Right ventricle myocardium superior (tissue), 1 donor: ENCODE results near the gene FLRT1. TPM values are rescaled to one million over a fixed set of nuclear protein-coding genes. Genes with fewer than 3 reads are reported as not detected.

Source experiments
- ATAC-seq: fragments of 200-7000 bp; cut with Tn5 transposase; one replicate; pipeline ENCODE4 v1.9.1; 2020; ENCODE audit warnings: mild to moderate bottlenecking; ENCODE audit not compliant: poor library complexity
- DNase-seq: peaks from one replicate; pipeline ENCODE4 v3.0.0-alpha.2; 2020
- intact Hi-C: fragments of 100-400 bp; cut with DNase I; formaldehyde crosslinking; loops from one replicate; pipeline ENCODE4 v1.11.2; 2022
- total RNA-seq: library from RNA; stranded (reverse); fragmentation: NEBNext Ultra II Directional; extraction: Animal tissue kit (Norgen Biotek cat#: 25700); gene quantifications from one replicate; pipeline ENCODE4 v1.2.1, GENCODE V29; 2021
- donor health status: DM: no; HTN: yes; CAD: no; lungs with severe emphysema.

The FLRT1 gene
- total RNA-seq, 1 donor from 2014 or later, result 0.35 TPM

DNA sequence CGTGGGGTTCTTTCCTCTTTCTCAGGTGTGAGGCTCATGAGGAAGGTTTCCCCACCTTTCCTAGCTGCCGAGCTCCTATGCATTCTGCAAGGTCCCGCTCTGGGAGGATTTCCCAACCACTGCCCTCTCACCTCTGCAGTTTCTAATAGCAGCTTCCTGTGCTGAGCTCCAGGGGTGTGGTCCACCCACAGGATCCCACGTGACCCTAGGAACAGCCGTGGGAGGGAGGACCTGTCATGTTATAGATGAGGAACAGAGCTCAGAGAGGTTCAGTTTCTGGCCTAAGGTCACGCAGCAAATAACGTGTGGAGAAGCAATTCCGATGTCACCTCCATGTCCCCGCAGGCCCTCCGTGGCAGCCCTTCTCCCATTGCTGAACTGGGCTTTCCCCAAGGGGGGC lies 38.5 kb downstream of the FLRT1 start:
- intact Hi-C loops, result no loop called here
- DNase-seq (no peak), ATAC-seq (no peak)

DNA sequence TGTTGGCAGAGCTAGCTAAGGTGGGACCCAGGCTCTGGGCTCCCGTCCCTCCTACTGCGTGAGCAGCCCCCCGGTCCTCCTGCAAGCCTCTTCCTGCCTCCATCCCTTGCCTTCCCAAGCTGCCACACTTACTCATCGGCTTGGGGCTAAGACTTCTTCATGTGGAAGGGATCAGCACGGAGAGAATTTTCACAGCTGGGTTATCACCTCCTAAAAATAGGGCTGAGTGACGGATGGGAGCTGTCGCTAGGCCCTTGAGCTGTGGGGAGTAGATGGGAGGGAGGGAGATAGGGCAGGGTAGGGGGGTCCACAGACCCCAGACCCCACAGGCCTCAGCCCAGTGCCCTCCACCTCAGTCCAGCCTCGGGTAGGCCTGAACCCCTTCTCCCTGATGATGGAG lies 41.0 kb downstream of the FLRT1 start:
- no peak for DNase-seq
- peak; percentile 55 for ATAC-seq
- intact Hi-C loops, result no loop called here

DNA sequence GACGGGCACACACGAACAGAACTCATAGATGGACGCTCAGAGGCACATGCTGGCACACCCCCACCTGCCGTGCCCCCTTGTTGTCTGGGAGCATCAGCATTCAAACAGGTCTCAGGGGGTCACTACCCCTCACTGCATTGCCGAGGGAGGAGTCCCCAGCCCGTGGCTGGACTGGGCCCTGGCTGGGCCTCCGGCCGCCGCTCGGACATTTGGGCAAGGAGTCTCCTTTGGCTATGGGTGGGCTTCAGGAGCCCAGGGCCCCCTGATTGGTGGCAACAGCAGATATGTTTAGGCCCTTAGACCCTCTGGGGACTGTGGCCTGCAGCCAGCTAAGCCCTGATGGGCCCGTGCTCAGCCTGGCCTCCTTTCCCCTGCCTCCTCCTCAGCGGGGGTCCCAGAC lies 41.9 kb downstream of the FLRT1 start:
- ATAC-seq (no peak), DNase-seq (no peak)
- intact Hi-C loops, result no loop called here

DNA sequence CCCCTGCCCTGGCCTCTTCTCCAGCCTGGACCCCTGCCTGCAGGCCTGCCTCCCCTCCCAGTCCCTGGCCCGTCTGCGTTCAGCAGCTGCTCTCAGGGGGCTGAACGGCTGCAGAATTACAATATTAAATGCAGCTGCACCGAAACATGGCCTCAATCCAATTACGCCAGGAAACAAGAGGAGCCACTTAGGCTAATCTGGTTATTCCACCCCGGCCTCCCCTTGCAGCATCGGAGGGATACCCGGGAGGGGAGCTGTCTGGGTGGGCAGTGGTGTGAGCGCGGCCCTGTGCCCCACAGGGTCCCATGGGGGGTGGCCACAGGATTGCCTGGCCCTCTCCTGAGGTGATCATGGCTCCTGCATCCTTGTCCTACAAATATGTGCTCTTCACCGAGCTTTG lies 42.6 kb downstream of the FLRT1 start:
- intact Hi-C loops, result no loop called here
- ATAC-seq, result peak; percentile 48
- DNase-seq, result no peak

DNA sequence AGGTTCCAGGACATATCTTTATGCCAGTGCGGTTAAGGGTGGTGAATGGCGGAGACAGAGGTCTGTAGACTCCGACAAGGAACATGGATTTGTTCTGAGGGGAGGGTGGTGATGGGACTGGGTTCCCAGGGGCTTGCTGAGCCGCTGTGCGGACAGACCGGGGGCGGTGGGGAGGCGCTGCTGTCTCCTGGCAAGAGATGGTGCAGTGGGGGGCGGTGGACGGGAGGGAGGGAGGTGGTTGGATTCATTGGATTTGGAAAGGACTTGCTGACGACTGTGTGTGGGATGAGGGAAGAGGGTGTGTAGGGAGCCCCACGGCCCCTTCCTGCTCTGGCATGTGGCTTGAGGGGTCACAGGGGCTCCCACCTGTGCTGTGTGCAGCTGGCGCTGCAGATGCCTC lies 43.2 kb downstream of the FLRT1 start:
- ATAC-seq (peak; percentile 3), DNase-seq (no peak)
- intact Hi-C loops, result no loop called here

DNA sequence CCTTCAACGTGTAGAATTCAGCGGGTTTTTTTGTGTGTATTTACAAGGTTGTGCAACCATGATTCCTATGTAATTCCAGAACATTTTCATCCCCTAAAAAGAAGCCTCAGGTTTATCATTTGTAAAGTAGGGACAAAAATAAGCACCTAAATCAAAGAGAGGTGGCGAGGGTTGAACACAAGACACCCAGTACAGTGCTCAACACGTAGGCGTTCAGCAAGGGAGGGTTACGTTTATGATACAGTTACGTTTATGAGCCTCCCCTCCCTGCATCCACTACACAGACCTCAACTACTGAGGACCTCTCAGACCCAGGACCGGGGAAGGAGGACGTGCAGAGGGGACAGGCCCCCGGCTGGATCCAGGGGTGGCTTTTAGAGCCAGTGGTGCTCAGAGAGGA lies 44.7 kb downstream of the FLRT1 start:
- DNase-seq (no peak), ATAC-seq (no peak)
- intact Hi-C loops, result no loop called here

DNA sequence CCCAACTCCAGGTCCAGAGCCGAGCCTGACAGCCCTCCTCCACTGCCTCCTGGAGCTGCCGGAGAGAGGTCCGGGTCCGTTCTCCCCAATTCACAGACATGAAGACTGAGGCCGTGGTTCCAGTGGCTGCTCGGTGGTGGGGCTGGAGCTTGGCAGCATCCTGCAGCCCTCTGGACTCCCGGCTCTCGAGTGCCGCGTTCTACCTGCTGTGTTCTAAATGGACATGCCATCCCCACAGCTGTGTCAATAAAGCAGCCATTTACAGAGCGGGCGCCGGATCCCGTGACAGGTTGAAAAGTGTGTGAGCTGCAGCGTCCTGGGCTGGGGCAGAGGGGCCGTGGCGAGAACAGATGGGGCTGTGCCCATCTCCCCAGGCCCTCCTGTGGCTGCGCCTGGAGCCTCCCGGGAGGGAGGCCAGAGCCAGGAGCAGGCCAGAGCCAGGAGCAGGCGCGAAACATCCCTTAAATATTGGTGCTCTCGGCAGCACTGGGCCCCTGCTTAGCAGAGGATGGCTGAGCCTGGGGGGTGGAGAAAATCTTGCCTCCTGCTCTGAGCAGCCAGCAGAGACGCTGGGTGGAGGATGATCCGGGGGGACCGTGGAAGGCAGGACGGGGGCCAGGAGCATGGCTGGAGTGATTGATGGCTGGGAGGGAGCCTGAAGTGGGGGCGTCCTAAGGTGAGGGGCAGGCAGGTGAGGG lies 46.2 kb downstream of the FLRT1 start:
- no peak for DNase-seq
- intact Hi-C loops, result no loop called here
- no peak for ATAC-seq

DNA sequence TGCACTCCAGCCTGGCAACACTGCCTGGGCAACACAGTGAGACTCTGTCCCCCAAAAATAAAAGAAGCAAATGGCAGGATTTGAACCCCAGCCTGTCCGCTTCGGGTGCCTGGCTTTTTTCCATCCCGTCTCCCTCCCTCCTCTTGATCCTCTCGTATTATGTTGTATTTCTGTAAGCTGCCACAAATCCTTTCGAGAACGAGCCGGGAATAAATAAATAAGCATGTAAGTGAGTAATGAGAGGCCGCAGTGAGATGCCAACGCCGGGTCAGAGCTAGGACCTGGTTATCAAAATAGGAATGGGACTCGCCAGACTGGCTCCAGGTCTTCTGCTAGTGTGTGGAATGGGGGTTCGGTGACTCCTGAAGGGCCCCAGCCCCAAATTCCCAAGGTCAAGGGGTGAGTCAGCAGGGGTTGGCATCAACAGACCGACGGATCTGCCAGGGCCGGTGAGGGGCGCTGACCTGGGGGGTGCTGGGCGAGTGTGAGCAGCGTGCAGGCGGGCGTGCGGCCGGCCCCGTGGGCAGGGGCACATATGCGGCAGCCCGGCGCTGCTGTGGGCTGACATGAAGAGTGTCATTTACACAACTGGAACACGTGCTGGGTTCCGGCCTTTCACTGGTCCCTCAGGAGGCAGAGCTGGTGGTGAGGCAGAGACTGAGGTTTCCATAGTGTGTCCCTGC lies 47.8 kb downstream of the FLRT1 start:
- intact Hi-C loops, result no loop called here
- no peak for DNase-seq
- ATAC-seq, result peak; percentile 3

DNA sequence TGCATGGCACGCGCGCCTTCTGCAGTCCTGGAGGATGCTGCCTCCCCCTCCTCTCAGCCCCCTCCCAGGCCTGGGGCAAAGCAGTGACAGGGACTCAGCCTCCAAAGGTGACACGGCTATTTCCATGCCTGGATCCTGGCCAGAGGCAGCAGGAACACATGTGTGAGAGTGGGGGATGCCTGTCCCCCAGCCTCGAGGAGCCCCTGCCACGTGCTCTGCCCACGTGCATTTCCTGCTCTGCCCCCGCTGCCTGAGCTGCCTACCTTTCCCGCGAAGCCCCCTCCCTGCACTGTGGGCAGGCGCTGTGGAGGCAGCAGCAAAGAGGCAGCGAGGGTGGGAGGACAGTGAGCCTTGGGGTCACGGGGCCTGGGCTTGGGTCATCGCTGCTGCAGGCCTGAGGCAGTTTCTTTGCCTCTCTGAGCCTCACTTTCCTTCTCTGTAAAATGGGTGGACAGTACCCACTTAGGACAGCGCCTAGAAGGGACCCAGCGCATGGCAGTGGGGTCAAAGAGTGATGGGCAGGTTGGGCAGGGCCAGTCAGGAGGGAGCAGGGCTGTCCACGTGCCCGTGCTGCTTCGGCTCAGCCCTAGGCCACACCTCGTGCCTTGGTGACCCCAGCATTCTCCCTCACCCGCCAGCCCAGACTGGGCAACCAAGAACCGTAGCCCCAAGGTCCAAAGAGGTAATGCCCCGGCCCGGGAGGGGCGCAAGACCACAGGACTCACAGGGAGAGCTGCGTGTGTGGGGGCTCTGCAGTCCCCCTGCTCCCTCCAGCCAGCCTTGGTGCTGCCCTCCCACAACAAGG lies 48.6 kb downstream of the FLRT1 start:
- peak; percentile 32 for ATAC-seq
- intact Hi-C loops, result no loop called here
- DNase-seq, result no peak

DNA sequence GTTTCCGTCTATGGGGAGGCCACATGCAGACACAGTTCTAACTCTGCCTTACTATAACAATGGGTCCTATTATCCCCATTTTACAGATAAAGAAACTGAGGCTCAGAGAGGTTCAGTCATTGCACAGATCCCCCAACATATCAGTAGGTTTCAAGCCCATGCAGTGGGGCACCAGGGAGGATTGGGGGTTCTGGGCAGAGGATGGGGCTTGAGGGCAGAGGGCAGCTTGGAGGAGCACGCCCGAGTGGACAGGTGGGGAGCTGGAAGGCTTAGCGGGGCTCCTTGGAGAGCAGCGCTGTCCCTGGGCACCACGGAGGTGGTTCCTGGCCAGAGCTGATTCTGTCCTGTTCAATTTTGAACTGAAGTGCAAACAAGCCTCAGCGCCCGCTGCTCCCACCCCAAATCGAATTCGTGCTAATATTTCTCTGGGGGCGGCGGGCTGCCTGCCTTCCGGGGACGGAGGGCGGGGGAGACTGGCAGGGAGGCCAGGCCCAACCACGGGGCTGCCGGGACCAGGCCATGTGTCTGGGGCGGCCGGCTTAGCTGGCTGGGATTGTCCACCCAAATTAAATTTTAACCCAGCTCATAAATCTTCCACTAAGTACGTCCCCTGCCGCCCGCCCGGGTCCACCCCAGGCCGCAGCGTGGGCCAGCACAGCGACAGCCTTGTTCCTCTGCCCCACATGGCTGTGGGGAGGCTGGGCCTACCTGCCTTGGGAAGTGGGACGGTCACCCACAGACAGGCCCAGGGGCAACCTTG lies 49.4 kb downstream of the FLRT1 start:
- no peak for DNase-seq
- intact Hi-C loops, result no loop called here
- ATAC-seq, result no peak

Other genes with a start within 250 kb of the FLRT1 start
- gene SPINDOC, start 222.5 kb upstream of the FLRT1 start, total RNA-seq, result 11.3 TPM
- gene MARK2, start 196.8 kb upstream of the FLRT1 start, total RNA-seq, result 35.8 TPM
- gene RCOR2, start 118.8 kb upstream of the FLRT1 start, total RNA-seq, result 9.9 TPM
- 20.9 TPM for gene NAA40, start 96.9 kb upstream of the FLRT1 start, total RNA-seq
- gene COX8A, start 61.3 kb upstream of the FLRT1 start, total RNA-seq, result 1,182 TPM
- gene OTUB1, start 49.5 kb upstream of the FLRT1 start, total RNA-seq, result 52.2 TPM
- 124 TPM for gene MACROD1, start 130.2 kb downstream of the FLRT1 start, total RNA-seq
- gene STIP1, start 150.2 kb downstream of the FLRT1 start, total RNA-seq, result 116 TPM
- gene FERMT3, start 170.8 kb downstream of the FLRT1 start, total RNA-seq, result 6.0 TPM
- gene TRPT1, start 190.3 kb downstream of the FLRT1 start, total RNA-seq, result 79.8 TPM
- 60.8 TPM for gene NUDT22, start 190.3 kb downstream of the FLRT1 start, total RNA-seq
- 58.0 TPM for gene DNAJC4, start 194.6 kb downstream of the FLRT1 start, total RNA-seq
- 276 TPM for gene VEGFB, start 198.7 kb downstream of the FLRT1 start, total RNA-seq
- 41.6 TPM for gene FKBP2, start 205.2 kb downstream of the FLRT1 start, total RNA-seq
- 123 TPM for gene PPP1R14B, start 211.0 kb downstream of the FLRT1 start, total RNA-seq
- gene PLCB3, start 215.6 kb downstream of the FLRT1 start, total RNA-seq, result 11.3 TPM
- gene BAD, start 248.7 kb downstream of the FLRT1 start, total RNA-seq, result 90.1 TPM
- gene GPR137, start 249.9 kb downstream of the FLRT1 start, total RNA-seq, result 28.5 TPM